Occipital lobe (tissue), 2 donors: ENCODE results near the gene SRRM2. TPM values are rescaled to one million over a fixed set of nuclear protein-coding genes. Genes with fewer than 3 reads are reported as not detected.
A peak's percentile ranks its signal among the peaks of the same experiment; 100 is the strongest.

Experiments used
- DNase-seq: peaks from one replicate; lab custom pipeline; 2025; lab: John Stamatoyannopoulos, UW
- total RNA-seq: library from RNA; depleted of rRNA; stranded (reverse); fragments of >200 nt; gene quantifications from one replicate; pipeline ENCODE4 v1.2.3, GENCODE V29; 2014

Gene SRRM2
- total RNA-seq, 1 donor from 2014 or later: 41.0 TPM

- no peak for DNase-seq
Observed at GRCh38 chr16:2739625-2740430, 12.6 kb upstream of the SRRM2 start.

GRCh38 chr16:2740476-2740875, 12.0 kb upstream of the SRRM2 start:
- no peak for DNase-seq

- no peak for DNase-seq
Observed at GRCh38 chr16:2741168-2741567, 11.3 kb upstream of the SRRM2 start.

- no peak for DNase-seq
Observed at GRCh38 chr16:2742323-2743006, 10.0 kb upstream of the SRRM2 start.

- no peak for DNase-seq
Observed at GRCh38 chr16:2743007-2743810, 9.2 kb upstream of the SRRM2 start.

- no peak for DNase-seq
Observed at GRCh38 chr16:2744711-2745110, 7.7 kb upstream of the SRRM2 start.

- no peak for DNase-seq
Observed at GRCh38 chr16:2745116-2745890, 7.1 kb upstream of the SRRM2 start.

- DNase-seq: no peak
Observed at GRCh38 chr16:2745961-2746360, 6.5 kb upstream of the SRRM2 start.

GRCh38 chr16:2748757-2749455, 3.5 kb upstream of the SRRM2 start:
- DNase-seq: no peak

GRCh38 chr16:2749476-2749875, 3.0 kb upstream of the SRRM2 start:
- DNase-seq: no peak

- no peak for DNase-seq
Observed at GRCh38 chr16:2749936-2750335, 2.5 kb upstream of the SRRM2 start.

- DNase-seq: no peak
Observed at GRCh38 chr16:2751577-2752034, 832 bp upstream of the SRRM2 start.

GRCh38 chr16:2752850-2753732, 653 bp downstream of the SRRM2 start:
- DNase-seq: peak; percentile 86

GRCh38 chr16:2753733-2754020, 1.2 kb downstream of the SRRM2 start:
- no peak for DNase-seq

- no peak for DNase-seq
Observed at GRCh38 chr16:2755158-2755557, 2.7 kb downstream of the SRRM2 start.

- no peak for DNase-seq
Observed at GRCh38 chr16:2756288-2757015, 4.0 kb downstream of the SRRM2 start.

- DNase-seq: no peak
Observed at GRCh38 chr16:2757344-2757743, 4.9 kb downstream of the SRRM2 start.

GRCh38 chr16:2761472-2761871, 9.0 kb downstream of the SRRM2 start:
- DNase-seq: no peak
